GM12801 (cell line): ENCODE data around the gene FKBP2.

Experiments
- CTCF ChIP-seq: IDR thresholded peaks from one replicate; pipeline ENCODE4 v1.5.1; 2011; ENCODE audit warnings: control low read depth; ENCODE audit not compliant: insufficient read length; ENCODE audit errors: extremely low read depth

The FKBP2 gene

DNA sequence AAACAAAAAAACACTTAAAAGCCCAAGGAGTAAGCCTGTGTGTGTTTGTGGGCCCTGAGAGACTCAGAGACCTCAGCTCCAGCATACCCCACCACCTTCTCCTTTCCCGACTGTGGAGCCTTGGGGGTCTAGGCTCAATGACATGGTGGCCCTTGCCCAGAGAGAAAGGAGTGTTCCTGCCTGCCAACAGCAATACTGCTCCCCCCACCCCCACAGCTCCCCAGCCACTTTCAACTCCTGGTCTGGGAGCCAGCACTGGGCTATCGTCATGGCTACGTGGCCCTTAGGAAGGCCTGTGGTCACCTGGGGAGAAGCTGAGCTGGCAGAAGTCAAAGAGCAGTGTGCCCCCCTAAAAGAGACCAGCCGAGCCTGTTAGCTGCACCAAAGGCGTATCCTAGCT, 3.2 kb downstream of the FKBP2 start:
- TF ChIP-seq CTCF = no peak

GRCh38 chr11:64244966-64245365, 4.1 kb downstream of the FKBP2 start:
- TF ChIP-seq CTCF = no peak

GRCh38 chr11:64245401-64245796, 4.5 kb downstream of the FKBP2 start:
- TF ChIP-seq CTCF = no peak

- no peak for TF ChIP-seq CTCF
These were observed 5.1 kb downstream of the FKBP2 start for GRCh38 chr11:64245797-64246620.

- no peak for TF ChIP-seq CTCF
These were observed 6.2 kb downstream of the FKBP2 start, which contains the start of gene PPP1R14B for GRCh38 chr11:64246871-64247728. PPP1R14B (minus strand) TSS chr11:64246943; CDS start chr11:64246673, 270 bp downstream.

- no peak for TF ChIP-seq CTCF
These were observed 7.0 kb downstream of the FKBP2 start for GRCh38 chr11:64247729-64248531.

- no peak for TF ChIP-seq CTCF
These were observed 7.7 kb downstream of the FKBP2 start for GRCh38 chr11:64248578-64248977.
